OCI-LY7 (cell line): ENCODE measurements around the gene SULT1A2.
"Not testable (repeated sequence)": the region's sequence is repeated elsewhere in the genome, so short reads cannot be mapped to it uniquely, and the experiment has no call there.

Source experiments
- CTCF ChIP-seq: fragments of 200-600 bp; sonication (generic); conservative IDR thresholded peaks from 2 replicates; pipeline ENCODE4 v1.5.1; 2014; ENCODE audit warnings: mild to moderate bottlenecking, antibody characterized with exemption, low read length, moderate library complexity, mixed read lengths
- EZH2phosphoT487 ChIP-seq: fragments of 200-600 bp; sonication (generic); IDR thresholded peaks from 2 replicates; pipeline ENCODE4 v1.6.1; 2018; ENCODE audit warnings: low read depth, borderline replicate concordance, mild to moderate bottlenecking, mixed run types, antibody characterized with exemption, low read length, moderate library complexity, mixed read lengths

- not testable (repeated sequence) for TF ChIP-seq CTCF, EZH2phosphoT487
Measured at GRCh38 chr16:28600965-28601364, 4.1 kb upstream of the SULT1A2 start.
